Endothelial cell of umbilical vein (primary cell): ENCODE data around the gene ZNHIT2. TPM values are rescaled to one million over a fixed set of nuclear protein-coding genes. Genes with fewer than 3 reads are reported as not detected.

Source experiments
- BruUV-seq: library from RNA; stranded (reverse); fragments of 400-500 nt; replicated peaks from 2 replicates; lab custom pipeline; 2021; lab: Mats Ljungman, UMichigan
- CTCF ChIA-PET: fragments of 300-600, 350-600 bp; sonication (Branson Sonifier 250); formaldehyde crosslinking; loops from one replicate; lab custom pipeline; 2021; ENCODE audit warnings: antibody characterized with exemption, inconsistent platforms; lab: Charles Lee
- POLR2A ChIA-PET: fragments of 300-600, 350-600 bp; sonication (Branson Sonifier 250); formaldehyde crosslinking; loops from one replicate; lab custom pipeline; 2021; ENCODE audit warnings: antibody characterized with exemption, inconsistent platforms; lab: Charles Lee
- DNase-seq: peaks from one replicate; pipeline ENCODE4 v3.0.0-alpha.2; 2011; ENCODE audit warnings: low read depth, low spot score
- FAIRE-seq: peaks from 2 replicates; lab custom pipeline; 2011; peaks lifted over from hg19 to GRCh38; lab: Jason Lieb, UNC
- H2AFZ ChIP-seq: 2 replicates; pipeline ENCODE4 v1.6.0; 2012; ENCODE audit warnings: low read depth, low read length, control low read depth, inconsistent platforms
- H3K27ac ChIP-seq: 2 replicates; pipeline ENCODE4 v1.5.1; 2011; ENCODE audit warnings: low read depth, mild to moderate bottlenecking, control low read depth, low read length, moderate library complexity; ENCODE audit not compliant: insufficient read depth
- H3K27me3 ChIP-seq, 2 experiments: 2 replicates each; pipeline versions ENCODE4 v1.6.0 to v1.6.1; 2011; ENCODE audit warnings: low read length in 2 of 2, mixed read lengths in 1 of 2; ENCODE audit not compliant: control insufficient read depth in 2 of 2, insufficient read depth in 2 of 2
- H3K36me3 ChIP-seq, 2 experiments: 2 replicates in 1 of 2; 3 replicates in 1 of 2; pipeline ENCODE4 v1.5.1; 2011; ENCODE audit warnings: low read length in 2 of 2, mild to moderate bottlenecking in 1 of 2, moderate library complexity in 1 of 2; ENCODE audit not compliant: control insufficient read depth in 2 of 2, insufficient read depth in 2 of 2; ENCODE audit errors: extremely low read depth in 1 of 2
- H3K4me1 ChIP-seq: 3 replicates; pipeline ENCODE4 v1.5.1; 2011; ENCODE audit warnings: mild to moderate bottlenecking, low read length; ENCODE audit not compliant: control insufficient read depth, insufficient read depth; ENCODE audit errors: extremely low read depth
- H3K4me2 ChIP-seq: 2 replicates; pipeline ENCODE4 v1.6.1; 2011; ENCODE audit warnings: low read length, control low read depth, mixed read lengths; ENCODE audit not compliant: insufficient read depth
- H3K4me3 ChIP-seq, 3 experiments: fragments of 200-600 bp in 1 of 3; sonication (generic), shearing (Covaris generic) in 1 of 3; replicated peaks in 1 of 3; 2 replicates each; pipeline ENCODE4 v1.5.1; 2011 to 2016; ENCODE audit warnings: control low read depth in 3 of 3, low read length in 3 of 3, mild to moderate bottlenecking in 2 of 3, inconsistent platforms in 1 of 3, low read depth in 1 of 3, moderate library complexity in 1 of 3; ENCODE audit not compliant: insufficient read depth in 1 of 3
- H3K79me2 ChIP-seq: 2 replicates; pipeline ENCODE4 v1.6.0; 2012; ENCODE audit warnings: low read length, inconsistent platforms; ENCODE audit not compliant: control insufficient read depth, insufficient read depth
- H3K9ac ChIP-seq: replicated peaks from 2 replicates; pipeline ENCODE3; 2011; ENCODE audit warnings: low read length, control low read depth; ENCODE audit not compliant: insufficient read depth; ENCODE audit errors: extremely low read depth
- H3K9me1 ChIP-seq: replicated peaks from 3 replicates; pipeline ENCODE4 v1.6.0; 2011; ENCODE audit warnings: mild to moderate bottlenecking, low read length; ENCODE audit not compliant: control insufficient read depth, insufficient read depth; ENCODE audit errors: extremely low read depth
- H3K9me3 ChIP-seq: replicated peaks from 2 replicates; pipeline ENCODE4 v1.5.1; 2012; ENCODE audit warnings: low read length, inconsistent platforms; ENCODE audit not compliant: control insufficient read depth, insufficient read depth
- H4K20me1 ChIP-seq: replicated peaks from 2 replicates; pipeline ENCODE3; 2011; ENCODE audit warnings: mild to moderate bottlenecking, low read length; ENCODE audit not compliant: control insufficient read depth, insufficient read depth; ENCODE audit errors: extremely low read depth
- EZH2 ChIP-seq: IDR thresholded peaks from 2 replicates; pipeline ENCODE4 v1.6.1; 2012; ENCODE audit warnings: borderline replicate concordance, low read depth, mild to moderate bottlenecking, moderate library complexity, low read length, inconsistent platforms; ENCODE audit not compliant: severe bottlenecking
- JUN ChIP-seq: IDR thresholded peaks from 2 replicates; pipeline ENCODE4 v1.6.1; 2011; ENCODE audit warnings: borderline replicate concordance, low read depth; ENCODE audit not compliant: insufficient read length, insufficient read depth
- MAX ChIP-seq: IDR thresholded peaks from 2 replicates; pipeline ENCODE4 v1.6.1; 2011; ENCODE audit not compliant: insufficient read depth, insufficient read length
- MYC ChIP-seq: IDR thresholded peaks from one replicate; pipeline ENCODE4 v1.6.1; 2011; ENCODE audit warnings: mild to moderate bottlenecking, low read depth, low read length
- POLR2A ChIP-seq: IDR thresholded peaks from 2 replicates; pipeline ENCODE4 v1.6.1; 2012; ENCODE audit warnings: low read depth, mild to moderate bottlenecking, control low read depth, low read length
- POLR2AphosphoS5 ChIP-seq: IDR thresholded peaks from 2 replicates; pipeline ENCODE4 v1.6.1; 2012; ENCODE audit warnings: low read depth, mild to moderate bottlenecking, control low read depth, low read length, moderate library complexity; ENCODE audit not compliant: insufficient read depth
- dilution Hi-C: fragments of 300-500 bp; cut with MboI; formaldehyde crosslinking; loops from one replicate; pipeline ENCODE4 v1.15.0; 2019; ENCODE audit warnings: low sequenced_read_pairs; ENCODE audit not compliant: extremely low pct_ligation_motif_present
- intact Hi-C: fragments of 100-400 bp; cut with micrococcal nuclease; formaldehyde crosslinking; loops from one replicate; pipeline ENCODE4 v1.10.0; 2022
- polyA plus RNA-seq, 4 experiments: library from polyadenylated mRNA; depleted of rRNA in 3 of 4; stranded (reverse) in 3 of 4; unstranded in 1 of 4; fragments of >200 nt; gene quantifications; 2 replicates each; pipeline versions ENCODE4 v1.2.1 to v1.2.3, GENCODE V29; 2011 to 2012; ENCODE audit warnings: missing spikeins in 1 of 4
- total RNA-seq: library from RNA; stranded (reverse); gene quantifications from 2 replicates; pipeline ENCODE4 v1.2.3, GENCODE V29; 2021

ZNHIT2 gene
- total and polyA plus RNA-seq, 2 donors (not counting 3 experiments of a cell fraction or from before 2014, with no cell fraction given): 7.1 to 9.0 TPM

- peak within 1 kb of the TSS; percentile 83 for H3K4me2 ChIP-seq
- peaks cover 33% of the 10 kb centered on the region for H3K79me2 ChIP-seq
- CTCF ChIA-PET: interaction anchor here (0.9 to 3.4 kb wide), 4 partner anchors 11 to 59 kb away, joined by 3 to 45 read pairs (median 10); partner anchors contain the start of genes CAPN1, SYVN1 and TM7SF2
Measured at GRCh38 chr11:65121865-65122696, 4.6 kb upstream of the ZNHIT2 start, which contains the start of the genes FAU and MRPL49. Gene FAU, minus strand, starts transcription at chr11:65122134. Its CDS starts 321 bp downstream, at chr11:65121813. Gene MRPL49, plus strand, starts transcription at chr11:65122321. Its CDS starts 26 bp downstream, at chr11:65122347.

More at GRCh38 chr11:65121865-65122696, 4.6 kb upstream of the ZNHIT2 start, which contains the start of the genes FAU and MRPL49:
- BruUV-seq: TSS peak; percentile 48
- Histone ChIP-seq H3K36me3 (peaks cover 10 to 27% of the 10 kb centered on the region in 2 experiments), H4K20me1 (no peaks in the 10 kb centered on the region), H3K27me3 (no peaks in the 10 kb centered on the region), H3K9me1 (no peaks in the 10 kb centered on the region), H3K9me3 (no peaks in the 10 kb centered on the region), H3K4me3 (peak within 1 kb of the TSS; percentile 73 to 94 (median 82)), H2AFZ (peak within 1 kb of the TSS; percentile 85), H3K4me1 (peaks cover 11% of the 10 kb centered on the region), H3K27ac (peak within 1 kb of the TSS; percentile 74), H3K9ac (peak within 1 kb of the TSS; percentile 90)
- POLR2A ChIA-PET: interaction anchor here (0.8 to 1.9 kb wide), 4 partner anchors 13 to 140 kb away, joined by 3 to 7 read pairs (median 6); partner anchors contain the start of gene POLA2
- dilution Hi-C loops: no loop called here
- peak; percentile 98 for DNase-seq
- FAIRE-seq: peak; percentile 92
- no peak for TF ChIP-seq JUN
- peak; percentile 55 for TF ChIP-seq MAX
- no peak for TF ChIP-seq EZH2
- peak; percentile 93 for TF ChIP-seq POLR2A
- TF ChIP-seq POLR2AphosphoS5: peak; percentile 91
- TF ChIP-seq MYC: peak; percentile 11
- intact Hi-C loops: loop anchor here (1.0 kb wide), 1 partner anchor 13 kb away; no protein-coding TSS in a partner anchor
